Cardiac atrium fibroblast (primary cell): Measurements from ENCODE around the gene AP5Z1. TPM values are rescaled to one million over a fixed set of nuclear protein-coding genes. Genes with fewer than 3 reads are reported as not detected.

ENCODE experiments used
- total RNA-seq: library from RNA; depleted of rRNA; stranded (reverse); fragments of >200 nt; gene quantifications from 2 replicates; pipeline ENCODE4 v1.2.3, GENCODE V29; 2015

AP5Z1 gene, protein sequence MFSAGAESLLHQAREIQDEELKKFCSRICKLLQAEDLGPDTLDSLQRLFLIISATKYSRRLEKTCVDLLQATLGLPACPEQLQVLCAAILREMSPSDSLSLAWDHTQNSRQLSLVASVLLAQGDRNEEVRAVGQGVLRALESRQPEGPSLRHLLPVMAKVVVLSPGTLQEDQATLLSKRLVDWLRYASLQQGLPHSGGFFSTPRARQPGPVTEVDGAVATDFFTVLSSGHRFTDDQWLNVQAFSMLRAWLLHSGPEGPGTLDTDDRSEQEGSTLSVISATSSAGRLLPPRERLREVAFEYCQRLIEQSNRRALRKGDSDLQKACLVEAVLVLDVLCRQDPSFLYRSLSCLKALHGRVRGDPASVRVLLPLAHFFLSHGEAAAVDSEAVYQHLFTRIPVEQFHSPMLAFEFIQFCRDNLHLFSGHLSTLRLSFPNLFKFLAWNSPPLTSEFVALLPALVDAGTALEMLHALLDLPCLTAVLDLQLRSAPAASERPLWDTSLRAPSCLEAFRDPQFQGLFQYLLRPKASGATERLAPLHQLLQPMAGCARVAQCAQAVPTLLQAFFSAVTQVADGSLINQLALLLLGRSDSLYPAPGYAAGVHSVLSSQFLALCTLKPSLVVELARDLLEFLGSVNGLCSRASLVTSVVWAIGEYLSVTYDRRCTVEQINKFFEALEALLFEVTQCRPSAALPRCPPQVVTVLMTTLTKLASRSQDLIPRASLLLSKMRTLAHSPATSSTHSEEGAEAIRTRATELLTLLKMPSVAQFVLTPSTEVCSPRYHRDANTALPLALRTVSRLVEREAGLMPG
- total RNA-seq, result 22.2 and 26.6 TPM in 2 replicates

DNA sequence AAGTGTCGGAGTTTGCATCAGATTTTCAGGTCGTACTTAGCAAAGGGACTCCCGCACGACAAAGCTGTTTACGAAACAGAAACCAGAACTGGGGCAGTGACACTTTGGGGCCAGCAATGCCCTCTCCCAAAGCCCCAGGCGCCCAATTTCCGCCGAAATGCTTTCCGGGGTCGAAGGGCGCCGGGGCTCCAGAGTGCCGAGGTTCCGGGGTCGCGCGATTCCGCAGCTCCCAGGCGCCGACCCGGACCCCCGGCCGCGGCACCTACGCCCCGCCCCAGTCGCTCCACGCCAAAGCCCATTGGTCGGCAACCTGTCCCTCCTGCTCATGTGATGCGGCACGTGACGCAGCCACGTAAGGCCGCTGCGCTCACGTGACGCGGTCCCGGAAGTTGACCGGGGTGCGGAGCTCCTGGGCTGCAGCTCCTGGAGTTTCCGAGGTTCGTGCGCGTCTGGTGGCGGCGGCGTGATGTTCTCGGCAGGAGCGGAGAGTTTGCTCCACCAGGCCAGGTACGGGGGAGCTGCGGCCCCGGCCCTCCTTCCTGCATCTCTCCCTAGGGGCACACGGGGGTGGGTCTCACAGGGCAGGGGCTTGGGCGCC lies at the start of gene AP5Z1:
AP5Z1 (plus strand) TSS at position 374 of the 598 bp plus-strand sequence; CDS start at position 467, 93 bp downstream.

Other genes with a start within 250 kb of the AP5Z1 start
- gene FOXK1, start 93.3 kb upstream of the AP5Z1 start, total RNA-seq, result 19.9 and 27.1 TPM in 2 replicates
- gene PAPOLB, start 86.4 kb downstream of the AP5Z1 start, total RNA-seq, result 0.18 and 0.49 TPM in 2 replicates
- gene RADIL, start 108.1 kb downstream of the AP5Z1 start, total RNA-seq, result 0.97 and 8.8 TPM in 2 replicates
- not detected in 2 replicates for gene MMD2, start 183.6 kb downstream of the AP5Z1 start, total RNA-seq